Large intestine (tissue), 3 donors: ENCODE data around the gene ZBTB47. TPM values are rescaled to one million over a fixed set of nuclear protein-coding genes. Genes with fewer than 3 reads are reported as not detected.

Experiments
- DNase-seq, 2 donors: peaks; one replicate each; pipeline versions ENCODE4 v3.0.0 to v3.0.0-alpha.2; 2013
- H3K27ac ChIP-seq: one replicate; pipeline ENCODE4 v1.5.1; 2013; ENCODE audit warnings: low read length
- H3K27me3 ChIP-seq: 2 replicates; pipeline ENCODE4 v1.6.1; 2013; ENCODE audit warnings: low read length; ENCODE audit not compliant: control insufficient read depth, insufficient read depth
- H3K36me3 ChIP-seq: 2 replicates; pipeline ENCODE4 v1.6.1; 2013; ENCODE audit warnings: low read length; ENCODE audit not compliant: control insufficient read depth, insufficient read depth
- H3K4me1 ChIP-seq: one replicate; pipeline ENCODE4 v1.6.1; 2013; ENCODE audit warnings: low read length; ENCODE audit not compliant: control insufficient read depth, insufficient read depth
- H3K4me3 ChIP-seq: one replicate; pipeline ENCODE4 v1.5.1; 2013; ENCODE audit warnings: low read length
- H3K9me3 ChIP-seq: one replicate; pipeline ENCODE4 v1.6.1; 2013; ENCODE audit warnings: mild to moderate bottlenecking, low read depth, low read length, moderate library complexity; ENCODE audit not compliant: control insufficient read depth
- WGBS: methylation state at CpG from one replicate; pipeline ENCODE4 v1.1.5; 2013; ENCODE audit warnings: low lambda C conversion rate; ENCODE audit not compliant: insufficient coverage; 5-methylcytosine and 5-hydroxymethylcytosine counted together
- polyA plus RNA-seq: library from polyadenylated mRNA; unstranded; fragments of 120-200 nt; gene quantifications from one replicate; pipeline ENCODE4 v1.2.1, GENCODE V29; 2013

Gene ZBTB47
- polyA plus RNA-seq, 1 donor: 12.5 TPM

DNA sequence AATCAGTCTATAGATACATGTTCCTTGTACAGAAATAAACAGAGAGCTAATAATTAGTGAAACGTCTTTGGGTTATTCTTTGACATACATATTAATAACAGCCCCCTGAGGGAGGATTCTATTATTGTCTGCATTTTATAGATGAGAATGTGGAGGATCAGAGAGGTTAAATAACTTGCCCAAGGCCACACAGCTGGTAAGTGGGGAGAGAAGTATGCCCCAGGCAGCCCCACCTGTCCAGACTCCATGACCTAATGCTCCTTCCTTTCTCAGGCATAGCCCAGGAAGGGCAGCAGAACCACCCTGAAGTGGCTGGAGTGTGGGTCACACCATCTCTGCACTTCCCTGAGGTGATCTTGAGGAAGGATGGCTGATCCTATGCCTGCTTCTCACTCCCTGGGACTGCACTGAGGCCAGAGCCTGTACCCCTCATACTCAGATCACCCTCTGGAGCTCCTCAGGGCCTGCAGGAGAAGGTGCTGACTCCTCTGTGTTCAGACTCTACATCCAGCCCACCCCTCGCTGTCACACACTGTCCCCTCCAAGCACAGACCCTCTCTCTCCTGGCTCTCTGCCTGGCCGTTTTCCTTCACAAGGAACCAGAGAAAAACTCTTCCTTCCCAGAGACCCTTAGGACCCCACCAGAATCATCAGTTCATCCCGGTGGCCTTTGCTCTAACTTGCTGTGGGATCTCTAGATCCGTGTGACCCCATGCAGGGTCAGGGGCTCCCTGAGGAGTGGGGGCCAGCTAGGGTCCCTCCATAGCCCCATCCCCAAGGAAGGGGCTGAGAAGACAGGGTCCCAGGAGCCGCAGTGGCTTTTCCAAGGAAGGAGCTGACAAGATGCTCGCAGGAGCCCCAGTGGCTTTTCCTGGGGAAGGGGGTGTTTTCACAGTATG, 53.5 kb downstream of the ZBTB47 start:
- H3K4me3 ChIP-seq: no peak overlapping the region
- no peaks in the 10 kb centered on the region for H3K4me1 ChIP-seq
- H3K36me3 ChIP-seq: no peaks in the 10 kb centered on the region
- 20% methylated on average over 1 of the region's 7 CpGs for WGBS
- no peaks in the 10 kb centered on the region for H3K9me3 ChIP-seq
- H3K27ac ChIP-seq: no peak overlapping the region
- H3K27me3 ChIP-seq: peaks cover 3% of the 10 kb centered on the region
- no peak for DNase-seq

DNA sequence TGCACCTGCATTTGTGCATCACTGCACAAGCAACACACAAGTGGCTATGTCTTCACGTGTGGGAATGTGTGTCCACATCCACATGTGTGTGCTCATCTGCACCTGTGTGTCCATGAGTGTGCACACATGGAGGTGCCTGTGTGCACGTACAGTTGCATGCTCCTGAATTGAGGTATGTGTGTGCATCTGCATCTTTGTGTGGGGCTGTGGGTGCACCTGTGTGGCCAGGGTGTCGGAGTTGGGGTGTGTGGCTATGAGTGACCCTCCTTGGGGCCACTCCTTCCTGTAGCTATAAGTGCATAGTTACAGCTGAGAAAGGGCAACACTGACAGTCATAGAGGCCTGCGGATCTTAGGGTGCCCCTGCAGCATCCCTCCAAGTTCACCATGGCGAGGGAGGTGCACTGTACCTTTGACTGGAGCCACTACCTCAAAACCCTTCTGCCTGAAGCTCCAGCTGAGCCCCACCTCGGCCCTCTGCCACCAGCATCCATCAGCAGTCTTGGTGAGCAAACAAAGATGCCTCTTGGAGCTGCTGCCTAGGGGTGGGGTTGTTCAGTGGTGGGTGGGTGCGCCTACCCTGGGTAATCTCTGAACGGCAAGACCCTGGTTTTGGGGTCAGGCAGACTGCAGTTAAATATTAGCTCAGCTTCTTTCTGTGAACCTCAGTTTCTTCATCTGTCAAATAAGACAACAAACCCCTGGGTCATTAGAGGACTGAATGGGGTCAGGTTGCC, 54.3 kb downstream of the ZBTB47 start:
- DNase-seq: no peak
- H3K9me3 ChIP-seq: no peaks in the 10 kb centered on the region
- H3K36me3 ChIP-seq: no peaks in the 10 kb centered on the region
- peaks cover 3% of the 10 kb centered on the region for H3K27me3 ChIP-seq
- H3K4me3 ChIP-seq: no peak overlapping the region
- no CpG with 5 or more reads among the region's 8 CpGs for WGBS
- H3K27ac ChIP-seq: no peak overlapping the region
- no peaks in the 10 kb centered on the region for H3K4me1 ChIP-seq

DNA sequence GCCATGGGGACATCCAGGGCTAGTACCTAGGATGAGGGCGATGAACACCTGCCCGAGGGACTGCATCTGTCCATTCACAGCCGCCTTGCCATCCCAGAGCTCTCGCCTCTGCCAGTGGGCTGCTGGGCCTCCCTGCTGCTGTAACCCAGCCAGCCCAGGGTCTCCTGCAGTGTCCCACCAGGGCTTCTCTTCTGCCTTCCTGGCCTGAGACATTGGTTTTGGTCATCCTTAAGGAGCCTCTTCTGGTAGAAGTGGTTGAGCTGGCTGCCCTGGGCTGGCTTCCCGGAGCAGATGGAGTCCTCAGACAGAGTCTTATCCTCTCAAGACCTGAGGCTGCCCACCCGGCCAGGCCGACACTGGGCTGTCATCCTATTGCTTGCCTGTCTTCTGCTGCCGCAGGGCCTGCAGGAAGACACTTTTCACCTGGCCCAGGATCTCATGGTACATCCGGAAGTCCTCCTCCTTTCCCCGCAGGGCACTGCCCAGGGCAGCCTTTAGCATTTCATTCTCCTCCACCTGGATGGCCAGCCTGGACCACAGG, 55.2 kb downstream of the ZBTB47 start:
- Histone ChIP-seq H3K4me1 (no peaks in the 10 kb centered on the region), H3K9me3 (no peaks in the 10 kb centered on the region), H3K27me3 (peaks cover 3% of the 10 kb centered on the region), H3K36me3 (no peaks in the 10 kb centered on the region), H3K4me3 (no peak overlapping the region), H3K27ac (no peak overlapping the region)
- no CpG with 5 or more reads among the region's 10 CpGs for WGBS
- DNase-seq: no peak

DNA sequence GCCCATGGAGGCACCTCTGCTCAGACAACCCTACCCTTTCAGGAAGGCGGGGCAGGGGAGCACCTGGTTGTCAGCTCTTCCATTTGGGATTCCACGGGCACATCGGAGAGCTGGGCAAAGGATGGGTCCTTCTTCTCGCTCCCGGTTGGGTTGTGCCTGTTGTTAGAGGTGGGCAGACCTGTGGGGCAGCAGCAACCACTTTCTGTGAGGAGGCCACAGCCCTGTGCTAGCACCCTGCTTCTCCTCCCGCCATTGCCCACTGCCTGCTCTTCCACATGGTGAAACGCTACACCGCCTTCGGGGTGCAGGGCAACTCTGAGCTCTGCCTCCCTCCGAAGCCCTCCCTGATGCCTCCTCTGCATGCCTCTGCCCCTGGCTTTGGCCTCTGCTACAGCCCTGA, 56.1 kb downstream of the ZBTB47 start:
- Histone ChIP-seq H3K4me1 (peaks cover 3% of the 10 kb centered on the region), H3K9me3 (no peaks in the 10 kb centered on the region), H3K4me3 (no peak overlapping the region), H3K27me3 (peaks cover 3% of the 10 kb centered on the region), H3K36me3 (no peaks in the 10 kb centered on the region), H3K27ac (no peak overlapping the region)
- DNase-seq: no peak
- WGBS: no CpG with 5 or more reads among the region's 10 CpGs

DNA sequence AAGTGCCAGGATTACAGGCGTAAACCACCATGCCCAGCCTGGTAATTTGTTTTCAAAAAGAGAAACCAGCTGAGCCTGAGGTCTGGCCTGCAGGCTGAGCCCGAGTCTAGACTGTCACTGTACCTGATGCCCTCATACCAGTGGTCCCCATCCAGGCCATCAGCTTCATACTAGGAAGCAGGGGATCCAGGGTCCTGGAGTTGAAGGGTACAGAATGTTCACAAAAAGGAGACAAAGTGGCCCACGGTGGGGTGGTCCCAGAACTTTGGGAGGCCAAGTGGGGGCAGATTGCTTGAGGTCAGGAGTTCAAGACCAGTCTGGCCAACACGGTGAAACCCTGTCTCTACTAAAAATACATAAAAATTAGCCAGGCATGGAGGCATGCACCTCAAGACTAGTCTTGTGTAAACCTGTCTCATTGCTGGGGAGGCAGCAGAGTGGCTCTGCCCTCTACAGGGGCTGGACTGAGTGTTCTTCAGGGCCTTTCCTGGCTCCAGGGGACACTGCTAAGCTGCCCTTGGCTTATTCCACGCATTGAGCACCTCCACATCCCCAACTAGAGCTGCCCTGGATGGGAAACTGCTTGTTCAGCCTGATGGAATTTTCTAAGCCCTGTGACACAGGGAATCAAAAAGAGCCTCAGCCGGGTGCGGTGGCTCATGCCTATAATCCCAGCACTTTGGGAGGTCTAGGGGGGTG, 57.0 kb downstream of the ZBTB47 start:
- Histone ChIP-seq H3K4me1 (peaks cover 6% of the 10 kb centered on the region), H3K9me3 (no peaks in the 10 kb centered on the region), H3K27ac (no peak overlapping the region), H3K27me3 (peaks cover 3% of the 10 kb centered on the region), H3K4me3 (no peak overlapping the region), H3K36me3 (no peaks in the 10 kb centered on the region)
- WGBS: no CpG with 5 or more reads among the region's 7 CpGs
- DNase-seq: no peak

DNA sequence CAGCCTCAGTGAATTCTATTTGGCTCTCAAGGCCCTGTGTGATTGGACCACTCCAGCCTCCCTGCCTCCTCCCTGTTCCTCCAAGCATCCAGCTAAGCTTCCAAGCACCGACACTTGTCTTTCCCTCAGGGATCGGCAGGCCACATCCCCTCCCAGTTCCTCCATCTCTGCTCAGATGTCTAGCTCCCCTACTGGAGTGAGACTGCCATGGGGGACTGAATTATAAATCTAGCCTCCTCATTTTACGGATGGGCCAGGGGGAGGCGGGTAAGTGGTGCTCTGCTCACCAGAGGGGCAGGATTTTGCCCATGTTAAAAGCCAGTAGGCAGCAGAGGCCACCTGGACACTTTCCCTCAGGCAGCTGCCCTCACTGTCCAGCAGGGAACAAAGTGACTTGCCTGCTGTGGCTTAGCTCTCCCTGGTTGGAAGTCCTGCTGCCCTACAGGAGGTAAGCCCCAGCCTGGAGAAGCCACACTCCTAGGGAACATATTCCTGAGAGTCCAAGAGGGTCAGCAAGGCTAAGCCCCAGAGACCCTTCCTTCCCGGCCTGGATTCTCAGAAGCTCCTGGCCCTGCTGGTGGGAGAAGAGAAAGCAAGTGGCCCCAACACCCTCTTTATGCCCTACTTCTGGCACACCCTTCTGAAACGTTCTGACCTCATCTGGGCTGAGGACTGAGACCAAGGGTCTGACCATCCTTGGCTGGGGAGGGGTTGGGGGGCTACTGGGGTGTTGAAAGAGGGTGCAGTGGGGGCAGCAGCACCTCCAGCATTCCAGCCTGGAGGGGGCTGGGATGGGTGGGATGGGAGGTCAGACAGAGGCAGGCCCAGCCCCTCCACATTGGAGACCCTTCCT, 58.2 kb downstream of the ZBTB47 start:
- no CpG with 5 or more reads among the region's 6 CpGs for WGBS
- H3K36me3 ChIP-seq: no peaks in the 10 kb centered on the region
- DNase-seq: no peak
- peaks cover 3% of the 10 kb centered on the region for H3K27me3 ChIP-seq
- no peaks in the 10 kb centered on the region for H3K9me3 ChIP-seq
- H3K4me3 ChIP-seq: no peak overlapping the region
- peaks cover 6% of the 10 kb centered on the region for H3K4me1 ChIP-seq
- no peak overlapping the region for H3K27ac ChIP-seq

DNA sequence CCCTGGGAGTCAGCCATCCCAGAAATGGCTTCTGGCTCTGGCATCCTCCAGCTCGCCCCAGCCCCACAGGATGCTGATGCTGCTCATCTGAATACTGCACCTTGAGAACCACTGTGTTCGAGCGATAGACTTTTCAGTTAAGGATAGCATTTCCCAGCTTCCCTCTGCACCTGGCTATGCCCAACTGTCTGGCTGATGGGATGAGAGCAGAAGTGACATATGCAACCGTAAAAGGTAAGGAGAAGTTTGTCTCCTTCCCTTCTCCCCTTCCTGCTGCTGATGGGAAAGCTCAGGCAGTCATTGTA, 58.8 kb downstream of the ZBTB47 start:
- no peaks in the 10 kb centered on the region for H3K36me3 ChIP-seq
- no peaks in the 10 kb centered on the region for H3K9me3 ChIP-seq
- H3K27ac ChIP-seq: no peak overlapping the region
- peaks cover 6% of the 10 kb centered on the region for H3K4me1 ChIP-seq
- DNase-seq: no peak
- peaks cover 3% of the 10 kb centered on the region for H3K27me3 ChIP-seq
- no peak overlapping the region for H3K4me3 ChIP-seq
- no CpG with 5 or more reads among the region's 4 CpGs for WGBS

DNA sequence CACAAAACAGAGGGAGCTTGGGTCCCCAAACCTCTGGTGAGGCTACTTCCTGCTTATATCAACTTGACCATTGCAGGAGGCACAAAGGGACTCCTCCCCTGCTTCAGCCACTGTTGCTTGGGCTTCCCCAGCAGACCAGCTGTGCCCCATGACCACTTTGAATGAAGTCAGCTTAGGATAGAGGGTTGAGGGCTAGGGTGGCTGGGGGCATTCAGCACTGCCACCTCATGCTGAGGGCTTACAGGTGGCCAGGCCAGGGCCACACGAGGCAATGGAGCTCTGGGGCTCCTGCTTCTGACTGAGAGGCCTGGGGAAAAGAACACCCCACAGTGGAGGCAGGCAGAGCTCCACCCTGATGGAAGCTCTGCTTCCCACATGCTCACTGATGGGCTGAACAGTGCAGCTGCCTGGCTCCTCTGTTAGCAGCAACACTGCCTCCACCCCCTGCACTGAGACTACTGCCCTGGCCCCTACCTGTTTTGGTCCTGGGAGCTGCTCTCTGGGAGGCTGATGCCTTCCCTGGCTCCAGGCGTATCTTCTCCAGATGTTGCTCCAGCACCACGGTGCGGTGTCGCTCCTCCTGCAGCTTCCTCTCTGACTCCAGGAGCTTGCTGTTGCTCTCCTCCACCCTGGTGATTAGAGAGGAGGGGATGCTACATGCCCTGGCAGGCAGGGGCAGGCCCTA, 59.3 kb downstream of the ZBTB47 start:
- Histone ChIP-seq H3K9me3 (no peaks in the 10 kb centered on the region), H3K4me1 (peaks cover 6% of the 10 kb centered on the region), H3K27ac (no peak overlapping the region), H3K36me3 (no peaks in the 10 kb centered on the region), H3K4me3 (no peak overlapping the region), H3K27me3 (peaks cover 3% of the 10 kb centered on the region)
- no CpG with 5 or more reads among the region's 5 CpGs for WGBS
- no peak for DNase-seq

DNA sequence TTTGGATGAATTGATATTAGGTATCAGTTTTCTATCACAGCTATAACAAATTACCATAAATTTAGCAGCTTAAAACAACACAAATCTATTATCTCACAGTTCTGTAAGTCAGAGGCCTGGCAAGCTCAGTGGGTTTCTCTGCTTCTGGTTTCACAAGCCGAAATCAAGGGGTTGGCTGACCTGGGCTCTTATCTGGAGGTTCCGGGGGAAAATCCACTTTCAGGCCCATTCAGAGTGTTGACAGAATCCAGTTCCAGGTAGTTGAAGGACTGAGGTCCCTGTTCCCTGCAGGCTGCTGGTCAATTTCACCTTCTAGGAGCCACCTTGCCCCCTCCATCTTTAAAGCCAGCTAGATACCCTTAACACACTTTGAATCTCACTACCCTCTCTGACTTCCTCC, 60.2 kb downstream of the ZBTB47 start:
- Histone ChIP-seq H3K27ac (no peak overlapping the region), H3K27me3 (peaks cover 3% of the 10 kb centered on the region), H3K36me3 (no peaks in the 10 kb centered on the region), H3K4me1 (peaks cover 6% of the 10 kb centered on the region), H3K4me3 (no peak overlapping the region), H3K9me3 (no peaks in the 10 kb centered on the region)
- no CpG with 5 or more reads among the region's 2 CpGs for WGBS
- DNase-seq: no peak
